Left ventricle myocardium inferior (tissue), 1 donor: ENCODE results near the gene NLRC3. TPM values are rescaled to one million over a fixed set of nuclear protein-coding genes. Genes with fewer than 3 reads are reported as not detected.

Experiments
- DNase-seq: peaks from one replicate; pipeline ENCODE4 v3.0.0-alpha.2; 2020
- H3K27ac ChIP-seq: fragments of 200-600 bp; replicated peaks from 2 replicates; pipeline ENCODE4 v1.8.0; 2021
- H3K27me3 ChIP-seq: fragments of 200-600 bp; 2 replicates; pipeline ENCODE4 v1.8.0; 2021; ENCODE audit warnings: low read depth
- H3K36me3 ChIP-seq: fragments of 200-600 bp; 2 replicates; pipeline ENCODE4 v1.8.0; 2021
- H3K4me1 ChIP-seq: fragments of 200-600 bp; 2 replicates; pipeline ENCODE4 v1.8.0; 2021
- H3K4me3 ChIP-seq: fragments of 200-600 bp; 2 replicates; pipeline ENCODE4 v1.8.0; 2021; ENCODE audit warnings: mild to moderate bottlenecking, moderate library complexity
- H3K9me3 ChIP-seq: fragments of 200-600 bp; replicated peaks from 2 replicates; pipeline ENCODE4 v1.8.0; 2021
- intact Hi-C: fragments of 100-400 bp; cut with micrococcal nuclease; formaldehyde crosslinking; loops from one replicate; pipeline ENCODE4 v1.11.0; 2022
- total RNA-seq: library from RNA; stranded (reverse); fragmentation: NEBNext Ultra II Directional; extraction: Animal tissue kit (Norgen Biotek cat#: 25700); gene quantifications from one replicate; pipeline ENCODE4 v1.2.1, GENCODE V29; 2021
- TF ChIP-seq, protein P1 (sequence below): fragments of 200-600 bp; IDR thresholded peaks from 2 replicates; pipeline ENCODE4 v1.8.0; 2021; ENCODE audit warnings: antibody characterized with exemption, mild to moderate bottlenecking, borderline replicate concordance
- donor health status: DM: no; HTN: yes; CAD: no; lungs with severe emphysema.

NLRC3 gene
- total RNA-seq, 1 donor from 2014 or later = 0.93 TPM

GRCh38 chr16:3608069-3608468, 30.9 kb upstream of the NLRC3 start:
- TF ChIP-seq, protein P1, sequence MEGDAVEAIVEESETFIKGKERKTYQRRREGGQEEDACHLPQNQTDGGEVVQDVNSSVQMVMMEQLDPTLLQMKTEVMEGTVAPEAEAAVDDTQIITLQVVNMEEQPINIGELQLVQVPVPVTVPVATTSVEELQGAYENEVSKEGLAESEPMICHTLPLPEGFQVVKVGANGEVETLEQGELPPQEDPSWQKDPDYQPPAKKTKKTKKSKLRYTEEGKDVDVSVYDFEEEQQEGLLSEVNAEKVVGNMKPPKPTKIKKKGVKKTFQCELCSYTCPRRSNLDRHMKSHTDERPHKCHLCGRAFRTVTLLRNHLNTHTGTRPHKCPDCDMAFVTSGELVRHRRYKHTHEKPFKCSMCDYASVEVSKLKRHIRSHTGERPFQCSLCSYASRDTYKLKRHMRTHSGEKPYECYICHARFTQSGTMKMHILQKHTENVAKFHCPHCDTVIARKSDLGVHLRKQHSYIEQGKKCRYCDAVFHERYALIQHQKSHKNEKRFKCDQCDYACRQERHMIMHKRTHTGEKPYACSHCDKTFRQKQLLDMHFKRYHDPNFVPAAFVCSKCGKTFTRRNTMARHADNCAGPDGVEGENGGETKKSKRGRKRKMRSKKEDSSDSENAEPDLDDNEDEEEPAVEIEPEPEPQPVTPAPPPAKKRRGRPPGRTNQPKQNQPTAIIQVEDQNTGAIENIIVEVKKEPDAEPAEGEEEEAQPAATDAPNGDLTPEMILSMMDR = no peak
- H3K27me3 ChIP-seq = no peaks in the 10 kb centered on the region
- H3K4me1 ChIP-seq = peaks cover 34% of the 10 kb centered on the region
- H3K27ac ChIP-seq = no peak overlapping the region
- no peak overlapping the region for H3K4me3 ChIP-seq
- no peak for DNase-seq
- intact Hi-C loops = no loop called here
- peaks cover 27% of the 10 kb centered on the region for H3K36me3 ChIP-seq
- no peaks in the 10 kb centered on the region for H3K9me3 ChIP-seq

- no peak overlapping the region for H3K27ac ChIP-seq
- no peak for DNase-seq
- H3K36me3 ChIP-seq = peaks cover 27% of the 10 kb centered on the region
- H3K27me3 ChIP-seq = no peaks in the 10 kb centered on the region
- TF ChIP-seq, protein P1 = no peak
- H3K9me3 ChIP-seq = no peaks in the 10 kb centered on the region
- no peak overlapping the region for H3K4me3 ChIP-seq
- intact Hi-C loops = no loop called here
- H3K4me1 ChIP-seq = peaks cover 32% of the 10 kb centered on the region
Observed at GRCh38 chr16:3607634-3608033, 30.4 kb upstream of the NLRC3 start.

DNA sequence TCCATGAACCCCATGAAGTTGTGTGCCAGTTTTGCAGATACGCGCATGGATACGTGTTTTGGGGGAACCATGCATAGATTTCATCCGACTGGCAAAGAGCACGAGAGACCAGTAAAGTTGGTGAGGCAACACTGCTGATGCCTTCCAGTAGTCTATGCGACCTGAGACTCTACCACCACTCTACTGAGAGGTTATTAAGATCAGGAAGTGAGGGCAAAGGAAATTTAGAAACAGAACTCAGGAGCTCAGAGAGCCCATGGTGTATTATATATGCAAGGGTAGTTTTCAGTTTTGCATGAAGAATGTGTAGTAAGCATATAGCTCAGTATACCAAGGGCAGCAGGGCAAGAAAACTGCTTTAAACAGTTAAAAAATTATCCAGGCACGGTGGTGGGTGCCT, 30.0 kb upstream of the NLRC3 start:
- TF ChIP-seq, protein P1 = no peak
- no peak overlapping the region for H3K27ac ChIP-seq
- H3K4me3 ChIP-seq = no peak overlapping the region
- peaks cover 32% of the 10 kb centered on the region for H3K4me1 ChIP-seq
- intact Hi-C loops = no loop called here
- H3K9me3 ChIP-seq = no peaks in the 10 kb centered on the region
- no peaks in the 10 kb centered on the region for H3K27me3 ChIP-seq
- DNase-seq = no peak
- H3K36me3 ChIP-seq = peaks cover 27% of the 10 kb centered on the region

GRCh38 chr16:3606441-3606840, 29.2 kb upstream of the NLRC3 start:
- H3K4me1 ChIP-seq = peaks cover 32% of the 10 kb centered on the region
- intact Hi-C loops = no loop called here
- no peak for DNase-seq
- no peaks in the 10 kb centered on the region for H3K27me3 ChIP-seq
- no peaks in the 10 kb centered on the region for H3K9me3 ChIP-seq
- peaks cover 27% of the 10 kb centered on the region for H3K36me3 ChIP-seq
- no peak overlapping the region for H3K4me3 ChIP-seq
- TF ChIP-seq, protein P1 = no peak
- no peak overlapping the region for H3K27ac ChIP-seq

DNA sequence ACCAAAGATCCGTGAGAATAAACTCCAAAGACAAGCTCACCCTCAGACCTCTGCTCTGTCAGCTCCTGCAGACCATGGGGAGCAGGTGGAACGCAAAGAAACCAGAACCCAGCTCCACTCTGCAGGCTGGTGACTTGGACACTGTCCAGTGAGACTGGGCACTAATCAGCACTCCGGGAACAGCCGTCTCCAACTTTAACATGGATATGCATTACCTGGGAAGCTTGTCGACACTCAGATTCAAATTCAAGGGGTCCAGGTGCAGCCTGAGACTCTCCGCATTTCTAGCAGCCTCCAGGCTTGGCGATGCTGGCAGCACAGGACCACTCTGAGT, 25.1 kb upstream of the NLRC3 start:
- Histone ChIP-seq H3K27ac (no peak overlapping the region), H3K27me3 (no peaks in the 10 kb centered on the region), H3K9me3 (no peaks in the 10 kb centered on the region), H3K4me3 (no peak overlapping the region), H3K36me3 (peaks cover 35% of the 10 kb centered on the region), H3K4me1 (peaks cover 13% of the 10 kb centered on the region)
- TF ChIP-seq, protein P1 = no peak
- no peak for DNase-seq
- intact Hi-C loops = no loop called here
